ENCODE measurements around the gene GID8. TPM values are rescaled to one million over a fixed set of nuclear protein-coding genes. Genes with fewer than 3 reads are reported as not detected.

GID8 gene
- total and polyA plus RNA-seq, 2 of the 4 experiments (the other 2 are of a cell fraction), result 21.5 to 33.9 TPM

DNA sequence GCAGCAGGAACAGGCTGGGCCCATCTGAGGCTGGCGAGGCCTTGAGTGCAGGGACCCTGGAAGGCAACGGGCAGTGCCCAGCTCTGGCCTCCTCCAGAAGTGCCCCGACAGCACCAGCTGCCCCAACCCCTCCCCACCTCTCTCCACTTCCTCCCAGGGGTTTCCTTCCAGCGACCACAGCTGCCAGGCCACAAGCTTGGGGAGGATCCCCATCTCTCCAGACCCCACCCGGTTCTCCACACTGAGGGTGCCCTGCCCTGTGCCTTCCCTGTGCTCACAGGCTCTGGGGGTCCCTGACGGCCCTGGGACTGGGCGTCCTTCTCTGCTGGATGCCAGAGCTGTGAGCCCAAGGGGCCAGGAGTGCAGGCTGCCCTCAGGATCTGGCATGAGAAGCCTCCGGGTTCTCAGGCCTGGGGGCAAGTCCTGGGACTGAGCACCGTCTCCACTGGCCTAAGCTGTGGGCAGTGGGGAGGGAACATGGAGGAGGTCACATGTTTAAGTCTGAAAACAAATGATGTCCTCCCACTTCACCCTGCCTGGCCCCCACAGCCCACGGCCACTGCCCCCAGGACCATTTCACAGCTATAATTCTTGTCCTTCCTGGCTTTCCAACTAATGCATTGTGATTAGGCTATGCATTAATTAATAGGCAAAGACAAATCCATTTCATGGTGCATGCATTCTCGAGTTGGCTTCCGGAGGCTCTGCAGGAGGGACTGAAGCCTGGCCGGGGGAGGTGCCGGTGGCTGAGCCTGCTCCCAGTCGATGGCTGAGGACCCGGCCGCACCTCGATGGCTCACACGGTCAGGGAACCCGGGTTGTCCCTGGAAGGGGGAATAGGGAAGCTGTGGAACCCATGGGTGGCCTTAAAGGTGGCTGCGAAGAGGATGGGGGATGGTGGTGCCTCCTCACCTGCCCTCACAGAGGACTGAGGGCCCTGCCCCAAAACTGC, 44.5 kb downstream of the GID8 start (continued):
- no peak for TF ChIP-seq MAZ (IDR thresholded peaks at IDR 0.05; ENCODE audit: borderline replicate concordance, low read depth, low read length)

DNA sequence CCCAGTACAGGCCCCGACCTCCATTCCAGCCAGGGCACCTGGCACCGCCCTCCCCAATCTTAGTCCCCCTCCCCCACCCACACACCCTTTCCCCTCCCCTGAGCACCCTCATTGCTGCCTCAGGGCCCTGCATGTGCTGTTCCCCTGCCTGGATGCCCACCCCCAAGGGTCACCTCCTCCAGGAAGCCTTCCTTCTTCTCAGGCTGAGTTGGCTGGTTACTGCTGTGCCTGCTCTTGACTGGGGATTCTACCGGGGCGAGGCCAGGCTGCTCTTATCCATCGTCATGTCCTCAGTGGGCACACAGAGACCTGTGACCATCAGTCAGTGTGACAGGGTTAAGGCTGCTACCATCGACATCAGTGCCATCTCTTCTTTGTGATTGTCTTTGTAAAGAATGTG, 45.3 kb downstream of the GID8 start:
- H4K8ac ChIP-seq (ENCODE audit: low read depth in 2 of 2, low read length in 2 of 2), result no peak overlapping the region
- no peak overlapping the region for H2BK5ac ChIP-seq (ENCODE audit: low read depth, low read length, poor library complexity, severe bottlenecking)
- H3K27ac ChIP-seq (ENCODE audit: insufficient read depth, low read length), result no peak overlapping the region
- no peak overlapping the region for H3K4ac ChIP-seq (ENCODE audit: low read depth, low read length)
- H2AFZ ChIP-seq (replicated peaks; ENCODE audit: low read length, poor library complexity), result no peak overlapping the region
- H3K56ac ChIP-seq (ENCODE audit: extremely low read depth, insufficient read depth, low read length), result no peak overlapping the region
- DNase-seq (no peak), ATAC-seq (ENCODE audit: low read depth) (no peak)
- no peak overlapping the region for H2BK120ac ChIP-seq (ENCODE audit: low read depth, low read length)
- no peak overlapping the region for H2BK15ac ChIP-seq (ENCODE audit: low read depth, low read length)
- no peaks in the 10 kb centered on the region for H4K20me1 ChIP-seq (ENCODE audit: insufficient read depth, low read length)
- in situ Hi-C loops (cut with MboI; ENCODE audit: low sequenced_read_pairs), result no loop called here
- H2AK9ac ChIP-seq (replicated peaks; ENCODE audit: low read depth, low read length, poor library complexity), result no peak overlapping the region
- H3K4me1 ChIP-seq (ENCODE audit: control insufficient read depth, insufficient read depth, low read length), result no peaks in the 10 kb centered on the region
- no peak overlapping the region for H3K4me2 ChIP-seq (ENCODE audit: low read depth, low read length)
- no peak overlapping the region for H4K5ac ChIP-seq (ENCODE audit: low read depth, low read length)
- POLR2A ChIA-PET (ENCODE audit: unreplicated experiment), result no interaction called here
- CTCF ChIA-PET, result no interaction called here
- no peak overlapping the region for H3K14ac ChIP-seq (replicated peaks; ENCODE audit: low read depth, low read length)
- H2AK5ac ChIP-seq (ENCODE audit: low read depth, low read length), result no peak overlapping the region
- no TSS peak for BruUV-seq (replicated peaks)
- no peak overlapping the region for H3K23ac ChIP-seq (ENCODE audit: low read depth, low read length)
- H3K18ac ChIP-seq (ENCODE audit: low read depth, low read length), result no peak overlapping the region
- intact Hi-C loops (cut with micrococcal nuclease), result no loop called here
- H3K36me3 ChIP-seq (ENCODE audit: control insufficient read depth, insufficient read depth, low read length), result no peaks in the 10 kb centered on the region
- H3K4me3 ChIP-seq (ENCODE audit: insufficient read depth, low read depth, low read length), result no peak overlapping the region
- H4K91ac ChIP-seq (ENCODE audit: insufficient read depth, low read depth, low read length), result no peak overlapping the region
- H3K27me3 ChIP-seq (ENCODE audit: control insufficient read depth, insufficient read depth, low read length), result peaks cover 70% of the 10 kb centered on the region
- H3K9me3 ChIP-seq (ENCODE audit: control insufficient read depth, insufficient read depth, low read length), result no peaks in the 10 kb centered on the region
- H2BK20ac ChIP-seq (ENCODE audit: low read depth, low read length), result no peak overlapping the region
- no peaks in the 10 kb centered on the region for H3K9me1 ChIP-seq (ENCODE audit: insufficient read depth, low read length)
- 40% methylated on average over 1 of the region's 6 CpGs; no CpG with 5 or more reads in 1 of the 2 experiments for WGBS, 2 experiments (ENCODE audit: extremely low coverage in 2 of 2, insufficient read length in 1 of 2)
- H3K9ac ChIP-seq (ENCODE audit: low read depth, low read length), result no peak overlapping the region
- no peaks in the 10 kb centered on the region for H3K79me1 ChIP-seq (ENCODE audit: low read depth in 1 of 2, low read length in 2 of 2)
- dilution Hi-C loops (cut with HindIII; ENCODE audit: low sequenced_read_pairs, unreplicated experiment), result no loop called here
- no peak for TF ChIP-seq CEBPB (IDR thresholded peaks at IDR 0.05; ENCODE audit: low read depth, low read length)
- TF ChIP-seq, protein P1, sequence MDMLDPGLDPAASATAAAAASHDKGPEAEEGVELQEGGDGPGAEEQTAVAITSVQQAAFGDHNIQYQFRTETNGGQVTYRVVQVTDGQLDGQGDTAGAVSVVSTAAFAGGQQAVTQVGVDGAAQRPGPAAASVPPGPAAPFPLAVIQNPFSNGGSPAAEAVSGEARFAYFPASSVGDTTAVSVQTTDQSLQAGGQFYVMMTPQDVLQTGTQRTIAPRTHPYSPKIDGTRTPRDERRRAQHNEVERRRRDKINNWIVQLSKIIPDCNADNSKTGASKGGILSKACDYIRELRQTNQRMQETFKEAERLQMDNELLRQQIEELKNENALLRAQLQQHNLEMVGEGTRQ (IDR thresholded peaks at IDR 0.05; ENCODE audit: low read depth, low read length), result no peak
- TF ChIP-seq, protein P2, sequence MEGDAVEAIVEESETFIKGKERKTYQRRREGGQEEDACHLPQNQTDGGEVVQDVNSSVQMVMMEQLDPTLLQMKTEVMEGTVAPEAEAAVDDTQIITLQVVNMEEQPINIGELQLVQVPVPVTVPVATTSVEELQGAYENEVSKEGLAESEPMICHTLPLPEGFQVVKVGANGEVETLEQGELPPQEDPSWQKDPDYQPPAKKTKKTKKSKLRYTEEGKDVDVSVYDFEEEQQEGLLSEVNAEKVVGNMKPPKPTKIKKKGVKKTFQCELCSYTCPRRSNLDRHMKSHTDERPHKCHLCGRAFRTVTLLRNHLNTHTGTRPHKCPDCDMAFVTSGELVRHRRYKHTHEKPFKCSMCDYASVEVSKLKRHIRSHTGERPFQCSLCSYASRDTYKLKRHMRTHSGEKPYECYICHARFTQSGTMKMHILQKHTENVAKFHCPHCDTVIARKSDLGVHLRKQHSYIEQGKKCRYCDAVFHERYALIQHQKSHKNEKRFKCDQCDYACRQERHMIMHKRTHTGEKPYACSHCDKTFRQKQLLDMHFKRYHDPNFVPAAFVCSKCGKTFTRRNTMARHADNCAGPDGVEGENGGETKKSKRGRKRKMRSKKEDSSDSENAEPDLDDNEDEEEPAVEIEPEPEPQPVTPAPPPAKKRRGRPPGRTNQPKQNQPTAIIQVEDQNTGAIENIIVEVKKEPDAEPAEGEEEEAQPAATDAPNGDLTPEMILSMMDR (conservative IDR thresholded peaks at IDR 0.05; ENCODE audit: low read depth, low read length), result no peak
- no peak for TF ChIP-seq RCOR1 (IDR thresholded peaks at IDR 0.05; ENCODE audit: insufficient replicate concordance, low read length)
- no peak for TF ChIP-seq RAD21 (IDR thresholded peaks at IDR 0.05; ENCODE audit: low read length)
- TF ChIP-seq SMC3 (IDR thresholded peaks at IDR 0.05; ENCODE audit: low read depth, low read length), result no peak
- TF ChIP-seq NFE2L2 (IDR thresholded peaks at IDR 0.05; ENCODE audit: low read depth, low read length), result no peak
- TF ChIP-seq, protein P3, sequence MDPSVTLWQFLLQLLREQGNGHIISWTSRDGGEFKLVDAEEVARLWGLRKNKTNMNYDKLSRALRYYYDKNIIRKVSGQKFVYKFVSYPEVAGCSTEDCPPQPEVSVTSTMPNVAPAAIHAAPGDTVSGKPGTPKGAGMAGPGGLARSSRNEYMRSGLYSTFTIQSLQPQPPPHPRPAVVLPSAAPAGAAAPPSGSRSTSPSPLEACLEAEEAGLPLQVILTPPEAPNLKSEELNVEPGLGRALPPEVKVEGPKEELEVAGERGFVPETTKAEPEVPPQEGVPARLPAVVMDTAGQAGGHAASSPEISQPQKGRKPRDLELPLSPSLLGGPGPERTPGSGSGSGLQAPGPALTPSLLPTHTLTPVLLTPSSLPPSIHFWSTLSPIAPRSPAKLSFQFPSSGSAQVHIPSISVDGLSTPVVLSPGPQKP (IDR thresholded peaks at IDR 0.05; ENCODE audit: borderline replicate concordance, low read depth, low read length), result no peak
- no peak for TF ChIP-seq RFX5 (IDR thresholded peaks at IDR 0.05; ENCODE audit: low read depth, low read length)
- no peak for TF ChIP-seq BHLHE40 (IDR thresholded peaks at IDR 0.05; ENCODE audit: low read depth, low read length)
- no peak for TF ChIP-seq MXI1 (IDR thresholded peaks at IDR 0.05; ENCODE audit: borderline replicate concordance, low read depth, low read length)

All from IMR-90 (cell line).